ENCODE data around the gene CIPC. TPM values are rescaled to one million over a fixed set of nuclear protein-coding genes. Genes with fewer than 3 reads are reported as not detected.

Gene CIPC
- total RNA-seq, 1 donor from 2014 or later = 12.4 TPM

GRCh38 chr14:77126461-77126990 is 28.5 kb downstream of the CIPC start:
- H3K4me1 Mint-ChIP-seq (ENCODE audit: unreplicated experiment) = peaks cover 7% of the 10 kb centered on the region
- no peak overlapping the region for H3K4me3 Mint-ChIP-seq (ENCODE audit: unreplicated experiment)
- DNase-seq (ENCODE audit: extremely low spot score, unreplicated experiment) = no peak
- TF ChIP-seq, protein P1, sequence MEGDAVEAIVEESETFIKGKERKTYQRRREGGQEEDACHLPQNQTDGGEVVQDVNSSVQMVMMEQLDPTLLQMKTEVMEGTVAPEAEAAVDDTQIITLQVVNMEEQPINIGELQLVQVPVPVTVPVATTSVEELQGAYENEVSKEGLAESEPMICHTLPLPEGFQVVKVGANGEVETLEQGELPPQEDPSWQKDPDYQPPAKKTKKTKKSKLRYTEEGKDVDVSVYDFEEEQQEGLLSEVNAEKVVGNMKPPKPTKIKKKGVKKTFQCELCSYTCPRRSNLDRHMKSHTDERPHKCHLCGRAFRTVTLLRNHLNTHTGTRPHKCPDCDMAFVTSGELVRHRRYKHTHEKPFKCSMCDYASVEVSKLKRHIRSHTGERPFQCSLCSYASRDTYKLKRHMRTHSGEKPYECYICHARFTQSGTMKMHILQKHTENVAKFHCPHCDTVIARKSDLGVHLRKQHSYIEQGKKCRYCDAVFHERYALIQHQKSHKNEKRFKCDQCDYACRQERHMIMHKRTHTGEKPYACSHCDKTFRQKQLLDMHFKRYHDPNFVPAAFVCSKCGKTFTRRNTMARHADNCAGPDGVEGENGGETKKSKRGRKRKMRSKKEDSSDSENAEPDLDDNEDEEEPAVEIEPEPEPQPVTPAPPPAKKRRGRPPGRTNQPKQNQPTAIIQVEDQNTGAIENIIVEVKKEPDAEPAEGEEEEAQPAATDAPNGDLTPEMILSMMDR (IDR thresholded peaks at IDR 0.05) = no peak
- peaks cover 44% of the 10 kb centered on the region for H3K27me3 Mint-ChIP-seq (ENCODE audit: unreplicated experiment)
- no peaks in the 10 kb centered on the region for H3K36me3 Mint-ChIP-seq (ENCODE audit: unreplicated experiment)
- no peaks in the 10 kb centered on the region for H3K9me3 Mint-ChIP-seq (ENCODE audit: unreplicated experiment)
- H3K27ac Mint-ChIP-seq (ENCODE audit: unreplicated experiment) = no peak overlapping the region

GRCh38 chr14:77128414-77128891 is 30.4 kb downstream of the CIPC start:
- Mint-ChIP-seq H3K4me1 (ENCODE audit: unreplicated experiment) (peaks cover 7% of the 10 kb centered on the region), H3K27ac (ENCODE audit: unreplicated experiment) (no peak overlapping the region), H3K4me3 (ENCODE audit: unreplicated experiment) (no peak overlapping the region), H3K27me3 (ENCODE audit: unreplicated experiment) (peaks cover 52% of the 10 kb centered on the region), H3K36me3 (ENCODE audit: unreplicated experiment) (no peaks in the 10 kb centered on the region), H3K9me3 (ENCODE audit: unreplicated experiment) (no peaks in the 10 kb centered on the region)
- TF ChIP-seq, protein P1 (IDR thresholded peaks at IDR 0.05) = no peak
- DNase-seq (ENCODE audit: extremely low spot score, unreplicated experiment) = no peak

DNA sequence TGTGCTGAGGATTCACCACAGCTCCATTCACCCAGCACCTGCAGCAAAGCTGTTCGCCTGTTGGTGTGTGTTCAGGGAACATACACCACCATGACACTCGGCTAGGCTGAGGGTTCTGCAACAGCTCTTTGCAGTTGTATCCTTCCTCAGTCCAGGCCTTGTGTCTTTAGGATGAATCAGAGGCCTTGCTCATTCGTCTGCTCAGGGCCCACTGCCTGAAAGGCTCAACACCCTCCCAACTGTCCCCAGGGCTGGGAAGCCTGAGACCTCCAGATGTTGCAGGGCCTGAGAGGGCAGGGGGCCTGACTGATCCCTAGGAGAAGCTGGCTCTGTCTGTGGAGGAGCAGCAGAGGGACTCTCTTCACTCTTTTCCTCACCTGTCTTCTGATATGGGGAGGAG is 32.3 kb downstream of the CIPC start:
- H3K4me1 Mint-ChIP-seq (ENCODE audit: unreplicated experiment) = peaks cover 4% of the 10 kb centered on the region
- no peaks in the 10 kb centered on the region for H3K36me3 Mint-ChIP-seq (ENCODE audit: unreplicated experiment)
- H3K9me3 Mint-ChIP-seq (ENCODE audit: unreplicated experiment) = no peaks in the 10 kb centered on the region
- no peak overlapping the region for H3K27ac Mint-ChIP-seq (ENCODE audit: unreplicated experiment)
- H3K27me3 Mint-ChIP-seq (ENCODE audit: unreplicated experiment) = peaks cover 55% of the 10 kb centered on the region
- H3K4me3 Mint-ChIP-seq (ENCODE audit: unreplicated experiment) = no peak overlapping the region
- DNase-seq (ENCODE audit: extremely low spot score, unreplicated experiment) = no peak
- TF ChIP-seq, protein P1 (IDR thresholded peaks at IDR 0.05) = no peak

GRCh38 chr14:77131206-77131605 is 33.1 kb downstream of the CIPC start:
- H3K27me3 Mint-ChIP-seq (ENCODE audit: unreplicated experiment) = peaks cover 47% of the 10 kb centered on the region

GRCh38 chr14:77131871-77132486 is 33.9 kb downstream of the CIPC start:
- TF ChIP-seq, protein P1 (IDR thresholded peaks at IDR 0.05) = no peak
- no peak overlapping the region for H3K27ac Mint-ChIP-seq (ENCODE audit: unreplicated experiment)
- no peaks in the 10 kb centered on the region for H3K9me3 Mint-ChIP-seq (ENCODE audit: unreplicated experiment)
- H3K36me3 Mint-ChIP-seq (ENCODE audit: unreplicated experiment) = no peaks in the 10 kb centered on the region
- H3K4me3 Mint-ChIP-seq (ENCODE audit: unreplicated experiment) = no peak overlapping the region
- peaks cover 43% of the 10 kb centered on the region for H3K27me3 Mint-ChIP-seq (ENCODE audit: unreplicated experiment)
- H3K4me1 Mint-ChIP-seq (ENCODE audit: unreplicated experiment) = peaks cover 2% of the 10 kb centered on the region
- no peak for DNase-seq (ENCODE audit: extremely low spot score, unreplicated experiment)

More at GRCh38 chr14:77131206-77131605, 33.1 kb downstream of the CIPC start:
- H3K9me3 Mint-ChIP-seq (ENCODE audit: unreplicated experiment) = no peaks in the 10 kb centered on the region
- H3K4me1 Mint-ChIP-seq (ENCODE audit: unreplicated experiment) = peaks cover 2% of the 10 kb centered on the region
- no peaks in the 10 kb centered on the region for H3K36me3 Mint-ChIP-seq (ENCODE audit: unreplicated experiment)
- TF ChIP-seq, protein P1 (IDR thresholded peaks at IDR 0.05) = no peak
- no peak for DNase-seq (ENCODE audit: extremely low spot score, unreplicated experiment)
- no peak overlapping the region for H3K4me3 Mint-ChIP-seq (ENCODE audit: unreplicated experiment)
- no peak overlapping the region for H3K27ac Mint-ChIP-seq (ENCODE audit: unreplicated experiment)

All from osteocyte (in vitro differentiated cells).